GF-D8 (cell line): ENCODE results near the gene TBX4.
"Not testable (repeated sequence)": the region's sequence is repeated elsewhere in the genome, so short reads cannot be mapped to it uniquely, and the experiment has no call there.

Source experiments
- DNase-seq: peaks from one replicate; lab custom pipeline; 2025; lab: John Stamatoyannopoulos, UW

The TBX4 gene

DNA sequence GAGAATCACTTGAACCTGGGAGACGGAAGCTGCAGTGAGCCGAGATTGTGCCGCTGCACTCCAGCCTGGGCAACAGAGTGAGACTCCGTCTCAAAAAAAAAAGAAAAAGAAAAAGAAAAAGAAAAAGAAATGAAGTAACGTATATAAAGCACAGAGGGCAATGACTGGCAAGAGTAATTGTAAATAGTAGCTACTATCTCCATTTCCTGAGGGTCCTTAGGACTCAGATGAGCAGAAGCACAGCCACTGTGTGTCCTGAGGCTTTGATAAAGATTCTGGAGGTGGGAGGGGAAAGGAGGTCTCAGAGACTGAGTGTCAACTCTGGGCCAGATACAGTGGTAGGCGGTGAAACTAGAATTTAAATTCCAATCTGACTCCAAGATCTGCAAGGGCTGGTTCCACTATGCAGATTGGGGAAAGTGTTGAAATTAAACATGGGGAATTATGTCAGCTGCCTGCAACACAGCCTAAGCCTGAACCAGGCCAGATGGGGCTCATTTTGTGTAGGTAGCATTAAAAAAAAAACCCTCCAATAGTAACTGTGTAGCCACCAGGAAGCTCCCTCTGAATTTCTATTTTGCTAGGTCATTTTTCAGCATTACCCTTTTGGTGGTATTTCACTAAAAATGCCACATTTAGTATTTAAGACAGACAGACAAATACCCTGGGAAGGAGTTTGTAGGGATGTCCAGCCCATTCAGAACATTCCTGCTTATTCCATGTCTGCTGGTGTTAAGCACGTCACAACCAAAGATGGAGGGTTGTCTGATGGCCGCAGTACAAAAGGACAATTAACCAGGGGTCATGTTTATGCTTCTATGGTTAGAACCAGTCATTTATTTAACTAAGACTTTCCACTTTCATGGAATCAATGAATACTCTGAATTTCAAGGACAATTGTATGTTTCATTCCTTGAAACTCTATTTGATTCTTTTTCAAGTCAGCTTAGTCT is 46.1 kb downstream of the TBX4 start:
- DNase-seq: no peak

- DNase-seq: no peak
These were observed 47.4 kb downstream of the TBX4 start for GRCh38 chr17:61499632-61500031.

DNA sequence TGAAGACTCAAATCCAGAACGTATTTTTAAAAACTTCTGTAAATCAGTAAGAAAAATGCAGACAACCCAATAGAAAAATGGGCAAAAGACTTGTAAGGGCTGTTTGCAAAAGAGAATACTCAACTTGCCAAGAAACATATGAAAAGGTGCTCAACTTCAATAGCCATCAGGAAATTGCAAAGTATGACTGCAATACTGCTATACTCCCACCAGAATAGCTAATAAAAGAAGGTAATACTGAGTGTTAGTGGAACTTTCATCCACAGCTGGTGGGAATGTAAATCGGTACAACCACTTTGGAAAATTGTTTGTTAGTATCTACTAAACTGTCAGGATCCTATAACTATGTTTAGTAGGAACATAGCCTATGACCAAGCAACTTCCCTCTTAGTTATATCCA is 48.1 kb downstream of the TBX4 start:
- no peak for DNase-seq

- DNase-seq: no peak
These were observed 50.1 kb downstream of the TBX4 start for GRCh38 chr17:61502292-61502691.

DNA sequence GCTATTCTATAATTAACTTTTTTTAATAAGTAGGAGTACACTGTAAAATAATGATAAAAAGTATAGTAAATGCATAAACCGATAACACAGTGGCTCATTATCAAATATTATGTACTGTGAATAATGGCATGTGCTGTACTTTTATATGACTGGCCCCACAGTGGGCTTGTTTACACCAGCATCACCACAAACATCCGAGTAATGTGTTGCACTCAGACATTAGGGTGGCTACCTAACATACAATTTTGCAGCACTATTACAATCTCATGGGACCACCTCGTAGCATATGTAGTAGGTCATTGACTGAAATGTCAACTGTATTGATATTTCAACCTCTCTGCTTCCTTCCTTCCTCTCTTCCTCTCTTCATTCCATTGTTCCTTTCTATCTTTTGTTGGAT is 51.7 kb downstream of the TBX4 start:
- no peak for DNase-seq

GRCh38 chr17:61504697-61505096 is 52.5 kb downstream of the TBX4 start:
- no peak for DNase-seq

GRCh38 chr17:61505846-61506627 is 53.8 kb downstream of the TBX4 start:
- no peak for DNase-seq

GRCh38 chr17:61507383-61508066 is 55.3 kb downstream of the TBX4 start:
- no peak for DNase-seq

DNA sequence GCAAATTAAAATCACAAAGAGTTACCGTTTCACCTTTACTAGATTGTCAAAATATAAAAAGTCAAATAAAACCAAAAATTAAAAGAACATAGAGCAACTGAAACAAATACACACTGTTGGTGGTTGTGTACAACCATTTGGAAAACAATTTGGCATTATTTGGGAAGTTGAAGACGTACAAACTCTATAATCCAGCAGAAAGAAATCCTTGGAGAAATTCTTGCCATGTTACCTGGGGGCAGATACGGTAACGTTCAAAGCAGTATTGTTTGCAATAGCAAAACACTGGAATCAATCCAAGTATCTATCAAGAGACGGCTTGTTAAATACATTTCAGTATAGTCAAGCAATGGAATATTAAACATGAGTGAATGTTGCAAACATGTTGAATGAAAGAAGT is 56.7 kb downstream of the TBX4 start:
- no peak for DNase-seq

DNA sequence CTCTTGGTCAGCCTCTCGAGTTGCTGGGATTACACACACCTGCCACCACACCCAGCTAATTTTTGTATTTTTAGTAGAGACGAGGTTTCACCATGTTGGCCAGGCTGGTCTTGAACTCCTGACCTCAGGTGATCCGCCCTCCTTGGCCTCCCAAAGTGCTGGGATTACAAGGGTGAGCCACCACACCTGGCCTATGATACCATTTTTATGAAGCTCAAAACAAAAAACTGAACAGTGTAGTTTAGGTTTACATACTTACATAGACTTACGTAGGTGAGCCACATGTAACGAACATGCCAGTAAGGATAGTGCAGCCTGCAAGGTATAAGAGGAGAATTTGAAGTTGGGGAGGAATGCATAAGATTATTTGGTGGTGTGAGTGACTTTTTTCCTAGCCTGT is 57.2 kb downstream of the TBX4 start:
- not testable (repeated sequence) for DNase-seq

GRCh38 chr17:61510237-61510636 is 58.0 kb downstream of the TBX4 start:
- DNase-seq: no peak

- DNase-seq: no peak
These were observed 58.8 kb downstream of the TBX4 start for GRCh38 chr17:61510991-61511390.

DNA sequence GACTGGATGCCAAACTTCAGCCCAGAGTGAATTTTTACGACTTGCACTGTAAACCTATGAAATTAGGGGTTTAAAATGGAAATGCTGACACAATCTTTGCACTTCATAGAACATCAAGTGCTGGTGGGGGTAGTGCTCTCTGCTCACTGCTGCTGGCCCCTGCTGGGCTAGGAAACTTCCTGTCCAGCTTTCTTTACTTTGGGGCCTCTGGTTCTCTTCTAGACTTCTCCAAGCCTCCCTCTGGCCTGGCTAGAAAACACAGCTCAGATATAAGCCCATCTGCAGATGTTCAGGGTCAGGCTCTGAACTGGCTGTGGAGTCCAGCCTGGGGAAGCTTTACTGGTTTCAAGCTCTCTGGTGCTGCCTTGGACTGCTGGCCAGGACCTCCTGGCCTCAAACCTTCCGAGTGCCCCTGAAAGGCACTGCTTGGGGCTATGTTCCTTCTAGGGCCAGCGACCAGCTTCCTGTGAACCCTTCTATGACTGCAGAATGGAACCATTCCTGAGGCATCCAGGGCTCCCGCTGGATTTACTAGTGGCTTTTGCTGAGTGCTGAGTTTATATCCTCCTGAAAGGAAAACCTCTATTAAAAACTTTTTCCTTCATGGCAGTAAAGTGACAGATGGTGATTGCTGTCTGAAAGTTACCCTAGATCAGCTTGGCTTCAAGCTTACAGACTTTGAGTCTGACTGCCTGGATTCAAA is 59.4 kb downstream of the TBX4 start:
- no peak for DNase-seq

DNA sequence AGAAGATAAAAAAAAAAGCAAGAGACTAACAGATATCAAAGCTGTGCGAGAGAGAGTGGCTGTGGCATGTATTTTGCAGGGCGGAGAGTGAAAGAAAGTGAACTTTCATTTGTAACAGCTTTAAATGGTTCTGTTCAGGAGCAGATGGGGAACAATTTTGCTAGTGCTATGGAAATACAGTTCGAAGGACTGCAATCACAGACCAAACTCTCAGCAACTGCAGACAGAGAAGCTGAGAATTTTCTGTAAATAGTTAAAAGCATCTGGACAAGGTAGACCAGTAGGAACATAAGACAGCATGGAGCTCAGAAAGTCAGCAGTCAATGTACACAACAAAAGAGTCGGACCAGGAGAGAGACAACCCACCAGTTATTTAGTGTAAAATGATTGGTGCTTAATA is 62.3 kb downstream of the TBX4 start:
- no peak for DNase-seq

GRCh38 chr17:61517265-61517664 is 65.0 kb downstream of the TBX4 start:
- no peak for DNase-seq

GRCh38 chr17:61517843-61518606 is 65.8 kb downstream of the TBX4 start:
- no peak for DNase-seq

DNA sequence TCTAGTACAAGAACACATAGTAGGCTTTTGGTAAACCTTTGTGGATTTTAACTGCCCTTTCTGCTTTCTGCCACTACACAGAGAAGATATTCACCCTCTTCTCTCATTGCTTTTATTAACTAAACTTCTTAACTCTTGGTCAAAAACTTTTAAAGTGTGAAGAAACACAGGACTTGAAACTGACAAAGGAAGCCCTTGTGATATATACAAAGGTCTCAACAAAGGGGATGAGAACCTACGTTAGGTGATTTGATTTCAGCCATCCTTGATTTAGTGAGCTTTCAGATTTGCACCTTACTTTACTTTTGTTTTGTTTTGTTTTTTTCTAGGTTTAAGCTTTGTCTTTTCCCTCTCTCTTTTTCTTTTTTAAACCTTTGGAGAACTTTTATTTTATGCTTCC is 66.9 kb downstream of the TBX4 start:
- no peak for DNase-seq

DNA sequence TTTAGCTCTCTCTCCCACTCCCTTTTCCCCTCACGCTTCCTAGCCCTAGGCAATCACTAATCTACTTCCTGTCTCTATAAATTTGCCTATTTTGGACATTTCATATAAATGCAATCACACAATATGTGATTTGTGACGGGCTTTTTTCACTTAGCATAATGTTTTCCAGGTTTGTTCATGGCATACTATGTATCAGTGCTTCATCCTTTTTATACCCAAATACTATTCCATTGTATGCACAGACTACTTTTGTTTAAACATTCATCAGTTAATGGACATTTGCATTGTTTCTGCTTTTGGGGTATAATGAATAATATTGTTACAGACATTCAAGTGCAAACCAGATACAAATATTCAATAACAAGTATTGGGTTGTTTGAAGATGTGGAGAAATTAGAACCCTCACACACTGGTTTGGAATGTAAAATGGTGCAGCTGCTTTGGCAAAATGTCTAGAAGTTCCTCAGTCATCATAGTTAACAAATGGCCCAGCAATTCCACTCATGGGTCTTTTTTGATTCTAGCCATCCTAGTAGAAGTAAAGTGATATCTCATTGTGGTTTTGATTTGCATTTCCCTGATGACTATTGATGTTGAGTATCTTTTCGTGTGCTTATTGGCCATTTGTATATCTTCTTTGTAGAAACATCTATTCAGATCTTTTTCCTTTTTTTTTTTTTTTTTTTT is 67.7 kb downstream of the TBX4 start:
- DNase-seq: no peak

GRCh38 chr17:61520897-61521296 is 68.7 kb downstream of the TBX4 start:
- DNase-seq: no peak

- DNase-seq: no peak
These were observed 69.9 kb downstream of the TBX4 start for GRCh38 chr17:61522088-61522487.

- DNase-seq: no peak
These were observed 72.1 kb downstream of the TBX4 start for GRCh38 chr17:61524319-61524718.
